ENCODE data around the gene STT3A. TPM values are rescaled to one million over a fixed set of nuclear protein-coding genes. Genes with fewer than 3 reads are reported as not detected.

The STT3A gene
- polyA plus RNA-seq, 12 donors: 101 to 146 (median 127) TPM; not detected in 1

DNA sequence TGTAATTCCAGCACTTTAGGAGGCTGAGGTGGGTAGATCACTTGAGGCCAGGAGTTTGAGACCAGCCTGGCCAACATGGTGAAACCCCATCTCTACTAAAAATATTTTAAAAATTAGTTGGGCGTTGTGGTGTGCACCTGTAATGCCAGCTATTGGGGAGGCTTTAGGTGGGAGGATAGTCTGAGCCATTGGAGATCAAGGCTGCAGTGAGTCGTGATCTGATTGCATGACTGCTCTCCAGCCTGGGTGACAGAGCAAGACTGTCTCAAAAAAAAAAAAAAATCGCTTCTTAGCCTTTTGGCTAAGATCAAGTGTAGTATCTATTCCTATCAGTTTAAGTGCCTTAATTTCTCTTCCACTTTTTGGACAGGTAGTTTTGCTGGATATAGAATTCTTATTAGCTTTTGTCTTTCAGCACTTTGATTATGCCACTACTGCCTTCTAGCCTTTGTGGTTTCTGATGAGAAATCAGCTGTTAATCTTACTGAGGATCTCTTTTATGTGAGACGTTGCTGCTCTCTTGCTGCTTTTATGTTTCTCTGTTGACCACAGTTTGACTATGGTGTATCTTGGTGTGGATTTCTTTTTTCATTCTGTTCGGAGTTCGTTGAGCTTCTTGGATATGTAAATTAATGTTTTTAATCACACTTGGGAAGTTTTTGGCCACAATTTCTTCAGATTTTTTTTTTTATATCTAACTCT, 57.0 kb downstream of the STT3A start:
- no peak for DNase-seq

DNA sequence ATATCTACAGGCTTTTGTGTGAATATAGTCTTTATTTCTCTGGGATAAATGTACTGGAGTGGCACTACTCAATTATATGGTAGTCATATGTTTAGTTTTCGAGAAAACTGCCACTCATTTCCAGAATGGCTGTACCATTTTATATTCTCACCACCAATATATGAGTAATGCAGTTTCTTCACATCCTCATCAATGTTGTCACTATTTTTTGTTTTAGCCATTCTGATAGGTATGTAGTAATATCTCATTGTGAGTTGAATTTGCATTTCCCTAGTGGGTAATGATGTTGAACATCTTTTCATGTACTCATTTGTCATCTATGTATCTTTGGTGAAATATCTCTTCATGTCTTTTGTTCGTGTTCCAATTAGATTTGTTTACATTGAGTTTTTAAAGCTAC, 70.0 kb downstream of the STT3A start:
- no peak for DNase-seq

DNA sequence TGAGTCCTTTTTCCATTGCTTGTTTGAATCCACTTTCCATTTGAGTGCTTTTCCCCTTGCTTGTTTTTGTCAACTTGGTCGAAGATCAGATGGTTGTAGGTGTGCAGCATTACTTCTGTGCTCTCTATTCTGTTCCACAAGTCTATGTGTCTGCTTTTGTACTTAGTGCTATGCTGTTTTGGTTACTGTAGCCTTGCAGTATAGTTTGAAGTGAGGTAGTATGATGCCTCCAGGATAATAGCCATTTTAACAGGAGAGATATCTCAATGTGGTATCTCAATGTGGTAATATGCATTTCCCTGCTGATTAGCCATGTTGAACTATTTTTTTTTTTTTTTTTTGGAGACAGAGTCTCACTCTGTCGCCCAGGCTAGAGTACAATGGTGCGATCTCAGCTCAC, 71.3 kb downstream of the STT3A start:
- DNase-seq: no peak

GRCh38 chr11:125667151-125667550, 74.5 kb downstream of the STT3A start:
- DNase-seq: no peak

DNA sequence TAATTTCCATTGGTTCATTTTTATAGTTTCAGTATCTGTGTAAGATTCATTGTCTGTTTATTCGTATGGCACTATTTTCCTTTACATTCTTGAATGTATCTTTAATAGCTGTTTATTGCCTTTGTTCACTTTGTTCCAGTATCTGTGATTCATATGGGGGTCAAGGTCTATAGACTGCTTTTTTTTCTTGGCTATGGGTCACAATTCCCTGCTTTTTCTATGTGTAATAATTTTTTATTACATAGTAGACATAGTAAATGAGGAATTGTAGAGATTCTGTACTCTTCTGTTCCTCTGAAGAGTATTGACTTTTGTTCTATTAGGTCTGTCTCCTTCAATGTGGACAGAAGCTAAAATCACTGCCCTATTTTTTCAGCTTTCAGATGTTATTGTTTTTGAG, 77.5 kb downstream of the STT3A start:
- no peak for DNase-seq

- no peak for DNase-seq
These were observed 78.9 kb downstream of the STT3A start for GRCh38 chr11:125671561-125671960.

Other genes with a start within 250 kb of the STT3A start
- 10 to 100 TPM in 2 of 12 donors, 1 to 10 TPM in 8, not detected in 2; 4.8 to 15.6 (median 6.8) TPM for gene FEZ1, start 96.6 kb upstream of the STT3A start, polyA plus RNA-seq (ENCODE audit: insufficient read length in 12 of 12)
- gene EI24, start 23.4 kb upstream of the STT3A start, polyA plus RNA-seq (ENCODE audit: insufficient read length in 12 of 12): 1,000 to 10,000 TPM in 1 of 12 donors, 10 to 100 TPM in 11; 61.6 to 1,300 (median 73.4) TPM
- gene CHEK1, start 32.3 kb downstream of the STT3A start, polyA plus RNA-seq (ENCODE audit: insufficient read length in 12 of 12): 10 to 100 TPM in 7 of 12 donors, 1 to 10 TPM in 4, not detected in 1; 5.5 to 17.1 (median 10.9) TPM
- 1 to 10 TPM in 1 of 12 donors, under 1 TPM in 9, not detected in 2; 0.10 to 1.4 (median 0.37) TPM for gene ACRV1, start 88.0 kb downstream of the STT3A start, polyA plus RNA-seq (ENCODE audit: insufficient read length in 12 of 12)
- under 1 TPM in 1 of 12 donors, not detected in 11; 0.13 TPM for gene PATE1, start 153.4 kb downstream of the STT3A start, polyA plus RNA-seq (ENCODE audit: insufficient read length in 12 of 12)
- gene PATE2, start 186.0 kb downstream of the STT3A start, polyA plus RNA-seq (ENCODE audit: insufficient read length in 12 of 12): under 1 TPM in 3 of 12 donors, not detected in 9; 0.11 to 0.33 (median 0.15) TPM
- not detected for gene PATE3, start 195.3 kb downstream of the STT3A start, polyA plus RNA-seq (ENCODE audit: insufficient read length in 12 of 12)
- under 1 TPM in 4 of 12 donors, not detected in 8; 0.10 to 0.26 (median 0.12) TPM for gene PATE4, start 240.5 kb downstream of the STT3A start, polyA plus RNA-seq (ENCODE audit: insufficient read length in 12 of 12)

All from muscle of arm (tissue), 12 donors.